GM18867 (cell line): Measurements from ENCODE around the gene SMO.
"Not testable (repeated sequence)": the region's sequence is repeated elsewhere in the genome, so short reads cannot be mapped to it uniquely, and the experiment has no call there.

Experiments used
- ATAC-seq: cut with Tn5 transposase; IDR thresholded peaks from one replicate; pipeline ENCODE4 v1.9.1; 2021; ENCODE audit warnings: mild to moderate bottlenecking, moderate library complexity; ENCODE audit not compliant: unreplicated experiment

The SMO gene

DNA sequence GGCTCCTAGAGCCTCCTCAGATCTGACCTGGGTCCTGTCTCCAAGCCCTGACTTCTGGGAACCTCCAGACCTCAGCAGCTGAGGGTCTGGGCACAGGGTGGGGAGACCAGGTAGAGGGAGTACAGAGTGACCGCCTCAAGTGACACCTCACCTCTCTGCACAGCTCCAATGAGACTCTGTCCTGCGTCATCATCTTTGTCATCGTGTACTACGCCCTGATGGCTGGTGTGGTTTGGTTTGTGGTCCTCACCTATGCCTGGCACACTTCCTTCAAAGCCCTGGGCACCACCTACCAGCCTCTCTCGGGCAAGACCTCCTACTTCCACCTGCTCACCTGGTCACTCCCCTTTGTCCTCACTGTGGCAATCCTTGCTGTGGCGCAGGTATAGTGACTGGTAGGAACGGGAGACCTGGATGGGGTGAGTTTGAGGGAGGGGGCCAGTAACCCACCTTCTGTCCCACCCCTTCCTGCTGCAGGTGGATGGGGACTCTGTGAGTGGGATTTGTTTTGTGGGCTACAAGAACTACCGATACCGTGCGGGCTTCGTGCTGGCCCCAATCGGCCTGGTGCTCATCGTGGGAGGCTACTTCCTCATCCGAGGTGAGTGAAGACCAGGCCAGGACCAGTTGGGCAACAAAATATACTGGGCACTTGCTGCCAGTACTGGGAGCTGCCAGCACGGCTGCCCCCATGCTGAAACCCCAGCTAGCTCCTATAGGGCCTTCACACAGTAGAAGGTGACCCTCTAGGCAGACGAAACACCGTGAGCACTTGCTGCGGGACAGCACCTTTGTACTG, 17.8 kb downstream of the SMO start:
- ATAC-seq, result no peak

DNA sequence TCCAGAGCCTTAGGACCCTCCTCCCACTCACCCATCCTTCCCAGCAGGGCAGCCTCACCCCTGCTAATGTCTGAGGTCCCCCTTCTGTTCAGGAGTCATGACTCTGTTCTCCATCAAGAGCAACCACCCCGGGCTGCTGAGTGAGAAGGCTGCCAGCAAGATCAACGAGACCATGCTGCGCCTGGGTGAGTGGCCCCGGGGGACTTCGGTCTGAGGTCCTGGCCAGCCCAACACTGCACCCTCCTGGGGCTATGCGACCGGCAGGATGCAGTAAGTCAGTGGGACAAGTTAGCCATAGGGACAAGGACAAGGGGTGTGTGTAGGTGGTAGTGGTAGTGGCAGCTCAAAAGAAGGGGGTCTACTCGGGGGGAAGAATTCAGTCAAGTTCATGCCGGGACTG, 20.2 kb downstream of the SMO start:
- no peak for ATAC-seq

DNA sequence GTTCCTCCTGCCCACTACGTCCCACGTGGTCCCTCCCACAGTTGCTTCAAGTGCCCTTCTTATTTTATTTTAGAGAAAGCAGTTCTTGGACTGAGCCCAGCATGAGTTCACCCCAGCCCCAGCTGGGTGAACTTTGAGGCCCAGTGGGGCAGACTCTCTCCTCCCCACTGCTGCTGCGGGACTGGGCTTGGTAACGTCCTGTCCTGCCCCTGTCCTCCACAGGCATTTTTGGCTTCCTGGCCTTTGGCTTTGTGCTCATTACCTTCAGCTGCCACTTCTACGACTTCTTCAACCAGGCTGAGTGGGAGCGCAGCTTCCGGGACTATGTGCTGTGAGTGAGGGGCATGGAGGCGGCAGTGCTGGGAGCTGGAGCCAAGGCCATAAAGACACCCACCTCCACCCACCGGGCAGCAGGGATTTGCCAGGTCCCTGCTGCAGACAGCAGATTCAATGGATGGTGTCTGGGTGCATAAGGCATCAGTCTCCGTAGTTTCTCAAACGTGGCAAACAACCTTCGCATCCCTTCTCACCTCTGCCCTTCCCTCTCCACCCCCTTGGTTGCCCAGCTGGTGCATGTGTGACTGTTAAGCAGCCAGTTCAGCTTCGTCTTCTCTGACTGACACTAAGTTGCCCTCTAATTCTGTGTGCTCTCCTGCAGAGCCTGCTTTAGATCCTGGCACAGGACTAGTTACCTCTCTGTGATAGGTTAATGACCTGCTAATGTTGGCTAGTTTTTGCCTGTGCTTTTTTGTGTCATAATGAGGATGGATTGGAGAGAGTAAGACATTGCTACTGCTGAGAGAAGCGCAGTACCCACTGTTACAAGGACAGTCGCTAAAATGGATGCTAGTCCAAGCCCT, 20.9 kb downstream of the SMO start:
- ATAC-seq, result no peak

DNA sequence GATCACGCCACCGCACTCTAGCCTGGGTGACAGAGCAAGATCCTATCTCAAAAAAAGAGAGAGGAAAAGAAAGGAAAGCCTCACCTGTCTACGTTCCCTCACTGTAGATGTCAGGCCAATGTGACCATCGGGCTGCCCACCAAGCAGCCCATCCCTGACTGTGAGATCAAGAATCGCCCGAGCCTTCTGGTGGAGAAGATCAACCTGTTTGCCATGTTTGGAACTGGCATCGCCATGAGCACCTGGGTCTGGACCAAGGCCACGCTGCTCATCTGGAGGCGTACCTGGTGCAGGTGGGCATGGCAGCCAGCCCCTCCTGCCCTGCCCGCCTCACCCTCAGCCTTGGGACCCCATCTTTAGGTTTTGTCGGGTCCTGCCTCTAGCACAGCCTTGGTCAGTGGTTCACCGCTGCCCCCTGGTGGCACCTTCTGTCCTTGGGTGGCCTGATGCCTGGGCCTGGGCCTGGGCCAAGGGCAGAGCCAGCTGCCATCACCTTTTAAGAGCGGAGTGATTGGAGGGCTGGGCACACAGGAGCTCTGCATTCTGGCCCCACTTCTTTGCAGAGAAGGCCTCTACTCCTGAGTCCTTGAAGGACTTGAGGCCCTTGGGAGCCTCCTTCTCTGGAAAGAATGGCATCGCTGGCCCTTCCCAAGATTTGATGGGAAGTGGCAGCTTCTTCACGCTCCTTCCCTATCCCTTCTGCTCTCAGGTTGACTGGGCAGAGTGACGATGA, 22.0 kb downstream of the SMO start:
- ATAC-seq, result no peak

DNA sequence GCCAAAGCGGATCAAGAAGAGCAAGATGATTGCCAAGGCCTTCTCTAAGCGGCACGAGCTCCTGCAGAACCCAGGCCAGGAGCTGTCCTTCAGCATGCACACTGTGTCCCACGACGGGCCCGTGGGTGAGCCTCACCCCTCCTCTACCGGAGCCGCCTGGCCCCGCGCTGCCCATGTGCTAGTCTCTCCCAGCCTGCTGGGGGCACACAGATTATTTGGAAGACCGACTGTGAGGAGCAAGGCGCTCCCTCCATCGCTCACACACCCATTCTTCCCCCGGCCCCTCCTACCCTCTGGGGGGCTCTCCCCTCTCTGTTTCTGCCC, 22.5 kb downstream of the SMO start:
- no peak for ATAC-seq

DNA sequence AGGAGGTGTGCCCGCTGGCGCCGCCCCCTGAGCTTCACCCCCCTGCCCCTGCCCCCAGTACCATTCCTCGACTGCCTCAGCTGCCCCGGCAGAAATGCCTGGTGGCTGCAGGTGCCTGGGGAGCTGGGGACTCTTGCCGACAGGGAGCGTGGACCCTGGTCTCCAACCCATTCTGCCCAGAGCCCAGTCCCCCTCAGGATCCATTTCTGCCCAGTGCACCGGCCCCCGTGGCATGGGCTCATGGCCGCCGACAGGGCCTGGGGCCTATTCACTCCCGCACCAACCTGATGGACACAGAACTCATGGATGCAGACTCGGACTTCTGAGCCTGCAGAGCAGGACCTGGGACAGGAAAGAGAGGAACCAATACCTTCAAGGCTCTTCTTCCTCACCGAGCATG, 23.7 kb downstream of the SMO start:
- ATAC-seq, result no peak

DNA sequence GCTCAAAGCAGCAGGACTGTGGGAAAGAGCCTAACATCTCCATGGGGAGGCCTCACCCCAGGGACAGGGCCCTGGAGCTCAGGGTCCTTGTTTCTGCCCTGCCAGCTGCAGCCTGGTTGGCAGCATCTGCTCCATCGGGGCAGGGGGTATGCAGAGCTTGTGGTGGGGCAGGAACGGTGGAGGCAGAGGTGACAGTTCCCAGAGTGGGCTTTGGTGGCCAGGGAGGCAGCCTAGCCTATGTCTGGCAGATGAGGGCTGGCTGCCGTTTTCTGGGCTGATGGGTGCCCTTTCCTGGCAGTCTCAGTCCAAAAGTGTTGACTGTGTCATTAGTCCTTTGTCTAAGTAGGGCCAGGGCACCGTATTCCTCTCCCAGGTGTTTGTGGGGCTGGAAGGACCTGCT, 24.2 kb downstream of the SMO start:
- ATAC-seq, result no peak

DNA sequence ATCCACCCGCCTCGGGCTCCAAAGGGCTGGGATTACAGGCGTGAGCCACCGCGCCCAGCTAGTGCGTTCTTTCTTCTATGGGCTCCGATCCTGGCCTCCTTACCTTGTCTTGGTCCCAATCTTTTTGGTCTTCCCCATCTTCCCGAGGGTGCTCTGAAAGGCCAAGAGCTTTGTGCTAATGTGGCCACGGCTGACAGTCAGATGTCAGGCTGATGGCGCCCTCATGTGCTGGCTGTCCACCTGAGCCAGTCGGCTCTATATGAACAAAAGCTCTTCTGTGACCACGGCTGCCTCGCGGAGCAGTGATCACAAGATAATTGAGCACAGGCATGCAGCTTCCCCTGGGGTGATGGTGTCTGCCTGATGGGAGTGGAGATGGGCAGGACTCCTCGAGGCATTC, 25.4 kb downstream of the SMO start:
- ATAC-seq, result no peak

DNA sequence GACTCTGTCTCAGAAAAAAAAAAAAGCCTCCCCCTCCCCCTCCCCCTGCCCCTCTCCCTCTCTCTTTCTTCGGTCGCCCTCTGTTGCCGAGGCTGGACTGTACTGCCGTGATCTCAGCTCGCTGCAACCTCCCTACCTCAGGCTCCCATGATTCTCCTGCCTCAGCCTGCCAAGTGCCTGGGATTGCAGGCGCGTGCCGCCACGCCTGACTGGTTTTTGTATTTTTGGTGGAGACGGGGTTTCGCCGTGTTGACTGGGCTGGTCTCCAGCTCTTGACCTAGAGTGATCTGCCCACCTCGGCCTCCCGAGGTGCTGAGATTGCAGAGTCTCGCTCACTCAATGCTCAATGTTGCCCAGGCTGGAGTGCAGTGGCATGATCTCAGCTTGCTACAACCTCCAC, 27.3 kb downstream of the SMO start:
- not testable (repeated sequence) for ATAC-seq

DNA sequence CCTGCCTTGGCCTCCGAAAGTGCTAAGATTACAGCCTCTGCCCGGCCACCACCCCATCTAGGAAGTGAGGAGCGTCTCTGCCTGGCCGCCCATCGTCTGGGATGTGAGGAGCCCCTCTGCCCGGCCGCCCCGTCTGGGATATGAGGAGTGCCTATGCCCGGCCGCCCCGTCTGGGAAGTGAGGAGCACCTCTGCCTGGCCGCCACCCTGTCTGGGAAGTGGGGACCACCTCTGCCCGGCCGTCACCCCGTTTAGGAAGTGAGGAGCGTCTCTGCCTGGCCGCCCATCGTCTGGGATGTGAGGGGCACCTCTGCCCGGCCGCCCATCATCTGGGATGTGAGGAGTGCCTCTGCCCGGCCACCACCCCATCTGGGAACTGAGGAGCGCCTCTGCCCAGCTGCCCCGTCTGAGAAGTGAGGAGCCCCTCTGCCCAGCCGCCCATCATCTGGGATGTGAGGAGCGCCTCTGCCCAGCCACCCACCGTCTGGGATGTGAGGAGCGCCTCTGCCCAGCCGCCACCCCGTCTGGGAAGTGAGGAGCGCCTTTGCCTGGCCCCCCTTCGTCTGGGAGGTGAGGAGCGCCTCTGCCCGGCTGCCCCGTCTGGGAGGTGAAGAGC, 27.8 kb downstream of the SMO start:
- not testable (repeated sequence) for ATAC-seq

DNA sequence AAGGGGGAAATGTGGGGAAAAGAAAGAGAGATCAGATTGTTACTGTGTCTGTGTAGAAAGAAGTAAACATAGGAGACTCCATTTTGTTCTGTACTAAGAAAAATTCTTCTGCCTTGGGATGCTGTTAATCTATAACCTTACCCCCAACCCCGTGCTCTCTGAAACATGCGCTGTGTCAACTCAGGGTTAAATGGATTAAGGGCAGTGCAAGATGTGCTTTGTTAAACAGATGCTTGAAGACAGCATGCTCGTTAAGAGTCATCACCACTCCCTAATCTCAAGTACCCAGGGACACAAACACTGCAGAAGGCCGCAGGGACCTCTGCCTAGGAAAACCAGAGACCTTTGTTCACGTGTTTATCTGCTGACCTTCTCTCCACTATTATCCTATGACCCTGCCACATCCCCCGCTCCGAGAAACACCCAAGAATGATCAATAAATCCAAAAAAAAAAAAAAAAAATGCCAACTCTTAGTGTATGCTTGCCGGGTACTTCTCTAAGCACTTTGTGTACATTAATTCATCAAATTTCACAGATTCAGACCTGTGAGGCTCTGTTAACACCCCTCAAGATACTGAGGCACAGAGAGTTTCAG, 28.5 kb downstream of the SMO start:
- not testable (repeated sequence) for ATAC-seq

DNA sequence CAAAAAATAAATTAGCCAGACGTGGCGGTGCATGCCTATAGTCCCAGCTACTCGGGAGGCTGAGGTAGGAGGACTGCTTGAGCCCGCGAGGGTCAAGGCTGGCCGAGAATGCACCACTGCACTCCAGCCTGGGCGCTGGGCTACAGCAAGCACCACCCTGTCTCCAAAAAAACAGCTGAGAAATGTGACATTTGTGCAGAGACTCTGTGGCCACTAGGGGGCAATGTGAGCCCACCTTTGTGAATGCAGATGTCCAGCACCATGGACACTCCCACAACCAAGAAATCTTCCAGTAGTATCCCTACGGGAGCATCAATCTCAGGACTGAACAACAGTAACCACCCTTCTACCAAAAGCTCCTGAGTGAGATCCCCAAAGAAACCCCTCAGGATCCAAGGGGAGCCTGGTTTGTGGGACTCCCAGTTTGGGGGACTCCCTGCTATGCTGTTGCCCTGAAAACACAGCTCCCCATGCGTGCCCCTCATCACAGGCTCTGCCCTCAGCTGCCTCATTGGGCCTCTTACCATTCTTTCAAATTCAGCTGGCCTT, 30.2 kb downstream of the SMO start:
- no peak for ATAC-seq

DNA sequence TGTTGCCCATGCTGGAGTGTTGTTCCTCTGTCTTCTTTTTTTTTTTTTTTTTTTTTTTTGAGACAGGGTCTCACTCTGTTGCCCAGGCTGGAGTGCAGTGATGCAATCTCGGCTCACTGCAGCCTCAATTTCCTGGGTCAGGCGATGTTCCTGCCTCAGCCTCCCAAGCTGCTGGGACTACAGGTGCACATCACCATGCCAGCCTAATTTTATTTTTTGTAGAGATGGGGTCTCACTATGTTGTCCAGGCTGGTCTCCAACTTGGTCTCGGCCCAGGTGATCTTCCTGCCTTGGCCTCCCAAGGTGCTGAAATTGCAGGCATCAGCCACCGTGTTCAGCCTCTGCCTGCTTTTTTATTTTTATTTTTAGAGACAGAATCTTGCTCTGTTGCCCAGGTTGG, 30.7 kb downstream of the SMO start:
- ATAC-seq, result not testable (repeated sequence)

DNA sequence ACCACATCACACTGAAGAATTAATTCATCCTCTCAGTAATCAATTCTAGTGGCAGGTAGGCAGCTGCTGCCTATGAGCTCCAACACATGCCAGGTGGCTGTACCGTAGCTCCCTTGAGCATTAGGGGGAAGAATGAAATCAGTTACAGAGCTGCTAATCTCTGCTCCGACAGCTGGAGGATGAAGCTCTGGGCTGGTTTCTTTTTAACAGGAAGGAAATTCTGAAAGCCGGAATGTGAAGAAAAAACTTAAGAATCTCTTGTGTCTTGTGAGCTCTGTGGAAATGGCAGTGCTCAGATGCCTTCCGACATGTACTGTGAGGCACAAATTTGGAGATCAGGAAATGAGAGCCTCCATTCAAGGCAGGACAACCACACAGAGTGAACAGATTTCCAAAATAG, 33.6 kb downstream of the SMO start:
- ATAC-seq, result no peak

DNA sequence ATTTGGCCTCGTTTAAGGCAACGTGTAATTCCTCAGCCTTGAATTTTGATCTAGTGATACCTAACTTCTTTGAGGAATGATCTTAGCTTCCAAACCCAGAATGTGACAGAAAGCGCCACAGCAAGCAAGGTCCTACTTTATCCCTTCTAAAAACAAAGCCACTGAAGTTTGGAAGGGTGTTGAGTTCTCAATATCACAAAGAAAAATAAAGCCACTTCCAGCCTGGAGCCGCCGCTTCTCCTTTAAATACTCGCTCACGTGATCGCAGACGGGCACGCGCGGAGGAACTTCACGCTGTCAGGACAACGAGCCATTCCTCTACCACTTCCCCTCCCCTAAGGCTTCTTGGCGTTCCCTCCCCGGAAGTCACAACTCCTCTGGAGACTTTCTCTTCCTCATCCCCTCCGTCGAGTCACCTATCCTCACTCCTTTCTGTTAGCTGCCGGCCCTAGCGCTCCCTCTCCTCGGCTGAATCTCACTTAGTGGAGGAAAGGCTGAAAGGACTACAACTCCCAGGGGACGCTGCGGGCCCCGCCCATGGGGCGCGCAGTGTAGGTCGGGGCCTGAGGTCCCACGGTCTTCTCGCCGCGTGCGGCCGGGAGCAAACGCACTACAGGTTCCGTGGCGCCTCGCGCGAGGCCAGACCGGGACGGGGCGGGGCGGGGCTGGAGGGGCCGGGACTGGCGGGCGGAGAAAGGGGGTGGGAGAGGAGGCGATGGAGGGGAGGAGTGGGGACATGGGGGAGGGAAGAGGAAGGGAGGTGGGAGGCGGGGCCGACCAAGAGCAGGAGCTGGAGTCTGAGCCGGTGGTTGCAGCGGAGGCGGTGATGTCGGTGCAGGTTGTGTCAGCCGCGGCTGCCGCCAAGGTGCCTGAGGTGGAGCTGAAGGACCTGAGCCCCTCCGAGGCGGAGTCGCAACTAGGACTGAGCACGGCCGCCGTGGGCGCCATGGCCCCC, 36.1 kb downstream of the SMO start, which contains the start of gene AHCYL2:
AHCYL2 (plus strand) TSS at position 780 of the 955 bp plus-strand sequence.
- peak; percentile 89 for ATAC-seq

DNA sequence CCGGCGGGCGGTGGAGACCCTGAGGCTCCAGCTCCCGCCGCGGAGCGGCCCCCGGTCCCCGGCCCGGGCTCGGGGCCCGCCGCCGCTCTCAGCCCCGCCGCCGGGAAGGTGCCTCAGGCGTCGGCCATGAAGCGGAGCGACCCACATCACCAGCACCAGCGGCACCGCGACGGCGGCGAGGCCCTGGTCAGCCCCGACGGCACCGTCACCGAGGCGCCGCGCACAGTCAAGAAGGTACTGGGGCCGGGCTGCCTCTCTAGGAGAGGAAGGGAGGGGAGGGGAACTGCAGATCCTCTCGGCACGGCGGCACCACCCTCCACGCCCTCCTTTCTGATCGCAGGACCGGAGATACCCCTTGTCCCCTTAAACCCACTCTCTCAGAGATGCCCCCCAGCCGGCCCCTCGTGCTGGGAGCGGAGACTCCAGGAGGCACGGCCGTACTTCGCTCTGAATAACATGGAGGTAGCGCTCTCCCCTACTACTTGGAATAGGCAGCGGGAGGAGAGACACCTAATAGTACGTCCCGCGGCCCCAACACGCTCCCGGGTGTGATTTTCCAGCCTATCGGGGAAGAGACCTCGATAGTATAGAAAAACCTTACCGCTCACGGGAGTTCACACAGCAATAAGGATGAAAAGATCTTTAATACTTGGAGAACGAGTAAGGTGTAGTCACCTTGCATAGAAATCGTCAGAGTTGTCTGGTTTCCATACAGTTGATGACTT, 36.9 kb downstream of the SMO start:
- ATAC-seq, result peak; percentile 38

DNA sequence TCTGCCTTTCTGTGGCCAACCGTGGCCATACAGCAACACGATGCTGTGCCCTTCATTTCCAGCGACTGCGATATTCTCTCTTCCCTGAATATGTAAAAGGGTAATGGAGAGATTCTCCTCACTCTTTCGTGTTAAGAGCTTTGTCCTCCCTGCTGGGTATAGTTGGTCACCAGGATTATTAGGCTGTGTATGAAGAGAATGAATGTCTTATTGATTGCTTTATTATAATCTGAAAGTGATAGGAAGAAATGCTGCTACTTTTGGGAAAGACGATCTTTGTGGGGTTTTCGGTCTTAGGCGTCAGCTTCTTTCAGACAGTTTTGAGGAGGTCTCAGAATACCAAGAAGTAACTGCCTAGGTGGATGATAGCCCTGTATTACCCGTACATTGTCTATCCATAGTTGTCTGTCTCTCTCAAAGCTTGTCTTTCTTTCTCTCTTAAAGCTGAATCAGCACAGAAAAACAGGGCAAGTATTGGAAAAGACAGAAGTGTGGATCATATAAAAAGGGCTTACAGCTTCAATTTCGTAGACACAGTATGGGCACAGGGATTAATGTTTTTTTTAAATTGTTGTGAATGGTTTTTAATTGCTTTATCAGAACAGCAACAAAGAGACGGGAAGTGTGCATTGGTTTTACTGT, 37.6 kb downstream of the SMO start:
- no peak for ATAC-seq
